Measurements from ENCODE around the gene FOXB2. TPM values are rescaled to one million over a fixed set of nuclear protein-coding genes. Genes with fewer than 3 reads are reported as not detected.

The FOXB2 gene
- total RNA-seq, 2 donors from 2014 or later: not detected

- TF ChIP-seq POLR2A (IDR thresholded peaks at IDR 0.05): no peak
- no peak for TF ChIP-seq CTCF (IDR thresholded peaks at IDR 0.05)
- DNase-seq: no peak
- Histone ChIP-seq H3K4me1 (no peaks in the 10 kb centered on the region), H3K27me3 (no peaks in the 10 kb centered on the region), H3K36me3 (replicated peaks in 1 of 2; ENCODE audit: insufficient read depth in 1 of 2, low read depth in 2 of 2) (no peaks in the 10 kb centered on the region), H3K27ac (no peak overlapping the region), H3K4me3 (no peak overlapping the region), H3K9me3 (no peaks in the 10 kb centered on the region)
- intact Hi-C loops (cut with DNase I): no loop called here
- 68 to 74% methylated on average over 3 to 5 of the region's 5 CpGs for WGBS, 2 donors
- no peak for ATAC-seq
Measured at GRCh38 chr9:76985581-76985980, 33.9 kb upstream of the FOXB2 start.

- peak in 2 of 4 donors; percentile 19 to 29 for DNase-seq
- ATAC-seq: no peak
- WGBS, 2 donors: 51 to 53% methylated on average over 3 of the region's 3 CpGs
Measured at GRCh38 chr9:76987594-76988200, 31.8 kb upstream of the FOXB2 start.

GRCh38 chr9:76988941-76989340 lies 30.5 kb upstream of the FOXB2 start:
- no peaks in the 10 kb centered on the region for H3K4me1 ChIP-seq
- H3K27me3 ChIP-seq: no peaks in the 10 kb centered on the region
- ATAC-seq: no peak
- TF ChIP-seq POLR2A (IDR thresholded peaks at IDR 0.05) (no peak), CTCF (IDR thresholded peaks at IDR 0.05) (no peak)
- intact Hi-C loops (cut with DNase I): no loop called here
- H3K4me3 ChIP-seq: no peak overlapping the region
- no peak for DNase-seq
- no peak overlapping the region for H3K27ac ChIP-seq
- H3K36me3 ChIP-seq (replicated peaks in 1 of 2; ENCODE audit: insufficient read depth in 1 of 2, low read depth in 2 of 2): no peaks in the 10 kb centered on the region
- H3K9me3 ChIP-seq: no peaks in the 10 kb centered on the region
- 28 to 33% methylated on average over 2 of the region's 2 CpGs for WGBS, 2 donors

More at GRCh38 chr9:76987594-76988200, 31.8 kb upstream of the FOXB2 start:
- no peak overlapping the region for H3K27ac ChIP-seq
- no peak for TF ChIP-seq POLR2A (IDR thresholded peaks at IDR 0.05)
- peak in 5 of 7 experiments; percentile 16 to 54 (median 33) for TF ChIP-seq CTCF (IDR thresholded peaks at IDR 0.05)
- H3K36me3 ChIP-seq (replicated peaks in 1 of 2; ENCODE audit: insufficient read depth in 1 of 2, low read depth in 2 of 2): no peaks in the 10 kb centered on the region
- no peaks in the 10 kb centered on the region for H3K27me3 ChIP-seq
- intact Hi-C loops (cut with DNase I): no loop called here
- no peaks in the 10 kb centered on the region for H3K9me3 ChIP-seq
- H3K4me1 ChIP-seq: no peaks in the 10 kb centered on the region
- no peak overlapping the region for H3K4me3 ChIP-seq

- Histone ChIP-seq H3K36me3 (replicated peaks in 1 of 2; ENCODE audit: insufficient read depth in 1 of 2, low read depth in 2 of 2) (no peaks in the 10 kb centered on the region), H3K4me3 (no peak overlapping the region), H3K27me3 (no peaks in the 10 kb centered on the region), H3K27ac (no peak overlapping the region), H3K9me3 (no peaks in the 10 kb centered on the region), H3K4me1 (no peaks in the 10 kb centered on the region)
- ATAC-seq (no peak), DNase-seq (no peak)
- TF ChIP-seq POLR2A (IDR thresholded peaks at IDR 0.05): no peak
- no peak for TF ChIP-seq CTCF (IDR thresholded peaks at IDR 0.05)
- 14 to 15% methylated on average over 3 of the region's 3 CpGs for WGBS, 2 donors
- intact Hi-C loops (cut with DNase I): no loop called here
Measured at GRCh38 chr9:76989501-76989900, 30.0 kb upstream of the FOXB2 start.

GRCh38 chr9:76996700-76997099 lies 22.8 kb upstream of the FOXB2 start:
- H3K4me1 ChIP-seq: no peaks in the 10 kb centered on the region
- H3K27ac ChIP-seq: no peak overlapping the region
- WGBS, 2 donors: 22 to 31% methylated on average over 6 of the region's 6 CpGs
- H3K9me3 ChIP-seq: no peaks in the 10 kb centered on the region
- H3K4me3 ChIP-seq: no peak overlapping the region
- intact Hi-C loops (cut with DNase I): no loop called here
- DNase-seq (peak in 2 of 4 donors; percentile 17 to 37), ATAC-seq (no peak)
- H3K36me3 ChIP-seq (replicated peaks in 1 of 2; ENCODE audit: insufficient read depth in 1 of 2, low read depth in 2 of 2): no peaks in the 10 kb centered on the region
- H3K27me3 ChIP-seq: no peaks in the 10 kb centered on the region
- peak in 3 of 7 experiments; percentile 10 to 27 (median 26) for TF ChIP-seq CTCF (IDR thresholded peaks at IDR 0.05)
- TF ChIP-seq POLR2A (IDR thresholded peaks at IDR 0.05): no peak

All from body of pancreas (tissue), 4 donors.